Vein endothelial cell (primary cell): ENCODE measurements around the gene PERCC1. TPM values are rescaled to one million over a fixed set of nuclear protein-coding genes. Genes with fewer than 3 reads are reported as not detected.

Experiments
- total RNA-seq: library from RNA; depleted of rRNA; stranded (reverse); fragments of >200 nt; gene quantifications from 2 replicates; pipeline ENCODE4 v1.2.3, GENCODE V29; 2012

PERCC1 gene
- total RNA-seq = 0.19 TPM in 1 of 2 replicates, not detected in the other

GRCh38 chr16:1430759-1431496, at the start of gene PERCC1:
TSS of gene PERCC1 (plus strand) at chr16:1431078. CDS start at chr16:1432594, 1,516 bp downstream.

DNA sequence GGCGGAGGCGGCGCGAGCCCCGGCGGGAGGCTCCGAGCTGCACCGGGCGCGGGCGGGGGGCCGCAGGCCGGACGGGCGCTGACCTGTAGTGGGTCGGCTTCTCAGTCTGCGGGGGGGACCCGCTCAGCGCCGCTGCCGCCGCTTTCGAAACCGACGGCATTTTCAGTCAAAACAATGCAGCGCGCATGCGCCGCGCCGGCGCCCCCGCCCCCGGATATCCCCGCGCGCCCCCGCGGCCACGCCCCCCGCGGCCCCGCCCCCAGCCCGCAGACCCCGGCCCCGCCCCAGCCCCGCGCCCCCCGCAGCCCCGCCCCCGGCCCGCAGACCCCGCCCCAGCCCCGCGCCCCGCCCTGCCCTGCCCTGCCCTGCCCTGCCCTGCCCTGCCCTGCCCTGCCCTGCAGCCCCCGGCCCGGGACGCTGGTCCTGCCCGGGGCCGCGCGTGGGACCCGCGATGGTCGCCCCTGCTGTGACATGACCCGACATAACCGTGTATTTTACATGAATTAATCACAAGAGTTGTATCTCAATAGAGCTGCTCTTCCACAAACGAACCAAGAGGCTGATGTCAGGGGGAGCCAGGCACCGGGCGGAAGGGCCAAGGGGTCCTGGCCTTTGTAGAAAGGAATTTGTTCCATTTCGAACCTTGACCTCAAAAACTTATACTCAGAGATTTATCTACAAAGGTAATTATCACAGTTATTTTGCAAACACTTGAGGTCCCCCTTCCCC, 16.2 kb upstream of the PERCC1 start, which contains the start of gene UNKL:
Gene UNKL (minus strand): TSS at position 173 of the 729 bp plus-strand sequence. CDS start 13 bp downstream, at position 160.

GRCh38 chr16:1443980-1444729, 13.3 kb downstream of the PERCC1 start, which contains the start of gene CCDC154:
TSS of gene CCDC154 (minus strand) at chr16:1444556. CDS start at chr16:1444322, 234 bp downstream.

DNA sequence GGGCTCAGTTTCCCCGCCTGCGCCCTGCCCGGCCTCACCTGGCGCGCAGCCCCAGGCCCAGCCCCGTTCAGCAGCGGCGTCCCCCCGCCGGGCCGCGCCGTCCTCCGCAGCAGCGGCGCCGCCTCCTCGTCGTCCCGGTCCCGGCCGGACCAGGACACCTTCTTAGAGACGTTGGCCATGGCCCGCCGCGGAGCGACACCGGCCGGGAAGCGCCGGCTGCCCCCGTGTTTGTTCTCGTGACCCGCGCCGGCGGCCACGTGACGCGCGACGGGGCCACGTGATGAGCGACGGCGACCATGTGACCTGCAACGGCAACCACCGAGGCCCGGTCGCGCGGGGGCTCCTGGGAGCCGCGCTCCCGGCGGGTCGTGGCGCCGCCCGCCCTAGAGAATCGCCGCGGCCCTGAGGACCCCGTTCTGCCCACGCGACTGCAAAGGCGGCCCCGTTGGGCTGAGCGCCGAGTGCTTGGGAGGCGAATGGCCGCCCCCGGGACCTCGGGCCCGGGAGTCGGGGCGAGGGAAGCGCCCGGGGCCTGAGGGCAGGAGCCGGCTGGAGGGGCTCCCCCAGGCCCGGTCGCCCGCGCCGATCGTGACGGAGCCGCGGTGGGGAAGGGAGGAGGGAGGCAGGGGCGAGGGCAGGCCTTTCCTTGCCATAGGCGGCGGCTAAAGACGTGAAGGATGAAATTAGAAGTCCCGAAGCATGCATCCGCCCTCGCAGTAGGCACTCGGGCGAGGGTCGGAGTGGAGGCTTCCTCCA, 44.1 kb downstream of the PERCC1 start, which contains the start of gene CLCN7:
Gene CLCN7 (minus strand): TSS at position 233 of the 756 bp plus-strand sequence. CDS start 54 bp downstream, at position 179.

Other genes starting within 250 kb of the PERCC1 start
- not detected in 2 replicates for gene TPSG1, start 205.8 kb upstream of the PERCC1 start, total RNA-seq
- not detected in 2 replicates for gene TPSB2, start 200.9 kb upstream of the PERCC1 start, total RNA-seq
- gene TPSAB1, start 190.4 kb upstream of the PERCC1 start, total RNA-seq = not detected in 2 replicates
- not detected in 2 replicates for gene TPSD1, start 175.0 kb upstream of the PERCC1 start, total RNA-seq
- gene UBE2I, start 121.4 kb upstream of the PERCC1 start, total RNA-seq = 69.9 and 73.2 TPM in 2 replicates
- 0.67 and 0.98 TPM in 2 replicates for gene BAIAP3, start 97.4 kb upstream of the PERCC1 start, total RNA-seq
- gene TSR3, start 79.2 kb upstream of the PERCC1 start, total RNA-seq = 51.9 and 69.6 TPM in 2 replicates
- 26.6 and 30.1 TPM in 2 replicates for gene GNPTG, start 79.1 kb upstream of the PERCC1 start, total RNA-seq
- gene UNKL, start 16.4 kb upstream of the PERCC1 start, total RNA-seq = 11.4 and 15.9 TPM in 2 replicates
- gene UQCC4, start 10.3 kb upstream of the PERCC1 start, total RNA-seq = 12.7 and 15.4 TPM in 2 replicates
- under 0.01 and 0.10 TPM in 2 replicates for gene CCDC154, start 13.5 kb downstream of the PERCC1 start, total RNA-seq
- 57.7 and 96.7 TPM in 2 replicates for gene CLCN7, start 44.0 kb downstream of the PERCC1 start, total RNA-seq
- gene PTX4, start 57.9 kb downstream of the PERCC1 start, total RNA-seq = 0.19 TPM in 1 of 2 replicates, not detected in the other
- 27.9 and 32.3 TPM in 2 replicates for gene TELO2, start 62.3 kb downstream of the PERCC1 start, total RNA-seq
- gene TMEM204, start 102.6 kb downstream of the PERCC1 start, total RNA-seq = 39.1 and 47.4 TPM in 2 replicates
- 19.9 and 22.2 TPM in 2 replicates for gene IFT140, start 181.0 kb downstream of the PERCC1 start, total RNA-seq
- 19.9 and 20.0 TPM in 2 replicates for gene CRAMP1, start 181.3 kb downstream of the PERCC1 start, total RNA-seq
- gene JPT2, start 247.2 kb downstream of the PERCC1 start, total RNA-seq = 94.1 and 98.6 TPM in 2 replicates